IMR-90 (cell line): ENCODE results near the gene NPW. TPM values are rescaled to one million over a fixed set of nuclear protein-coding genes. Genes with fewer than 3 reads are reported as not detected.
A peak's percentile ranks its signal among the peaks of the same experiment; 100 is the strongest.

Experiments
- ATAC-seq: fragments of 200-7000 bp; cut with Tn5 transposase; 2 replicates; pipeline ENCODE4 v1.9.1; 2020; ENCODE audit warnings: low read depth, mild to moderate bottlenecking, moderate library complexity
- BruUV-seq: library from RNA; stranded (reverse); fragments of 400-500 nt; replicated peaks from 2 replicates; lab custom pipeline; 2021; lab: Mats Ljungman, UMichigan
- CTCF ChIA-PET: fragments of 300-600 bp; formaldehyde crosslinking; extraction: SDS; loops from one replicate; lab custom pipeline; 2021; ENCODE audit warnings: antibody characterized with exemption; lab: Yijun Ruan, JAX
- POLR2A ChIA-PET: fragments of 300-600 bp; sonication (Branson Sonifier 250); formaldehyde crosslinking; loops from one replicate; lab custom pipeline; 2022; ENCODE audit warnings: antibody characterized with exemption; ENCODE audit not compliant: unreplicated experiment; lab: Charles Lee
- DNase-seq: peaks from one replicate; pipeline ENCODE4 v3.0.0; 2013
- H2AFZ ChIP-seq: replicated peaks from 2 replicates; pipeline ENCODE3; 2013; ENCODE audit warnings: low read length, mild to moderate bottlenecking; ENCODE audit not compliant: poor library complexity
- H2AK5ac ChIP-seq: 2 replicates; pipeline ENCODE4 v1.6.1; 2013; ENCODE audit warnings: low read depth, low read length, inconsistent platforms
- H2AK9ac ChIP-seq: replicated peaks from 2 replicates; pipeline ENCODE3; 2013; ENCODE audit warnings: mild to moderate bottlenecking, low read depth, low read length, moderate library complexity; ENCODE audit not compliant: poor library complexity
- H2BK120ac ChIP-seq: 2 replicates; pipeline ENCODE4 v1.6.1; 2013; ENCODE audit warnings: low read depth, low read length, inconsistent platforms
- H2BK15ac ChIP-seq: 3 replicates; pipeline ENCODE4 v1.6.1; 2013; ENCODE audit warnings: low read depth, low read length, inconsistent platforms
- H2BK20ac ChIP-seq: 2 replicates; pipeline ENCODE4 v1.6.1; 2013; ENCODE audit warnings: low read depth, mild to moderate bottlenecking, inconsistent platforms, low read length, moderate library complexity
- H2BK5ac ChIP-seq: 2 replicates; pipeline ENCODE4 v1.6.1; 2013; ENCODE audit warnings: mild to moderate bottlenecking, low read depth, low read length, inconsistent platforms; ENCODE audit not compliant: poor library complexity, severe bottlenecking
- H3K14ac ChIP-seq: replicated peaks from 2 replicates; pipeline ENCODE4 v1.6.1; 2013; ENCODE audit warnings: low read depth, low read length, inconsistent platforms
- H3K18ac ChIP-seq: 2 replicates; pipeline ENCODE4 v1.6.1; 2013; ENCODE audit warnings: low read depth, low read length, control low read depth
- H3K23ac ChIP-seq: 2 replicates; pipeline ENCODE4 v1.6.1; 2013; ENCODE audit warnings: low read depth, low read length, inconsistent platforms
- H3K27ac ChIP-seq: 2 replicates; pipeline ENCODE4 v1.5.1; 2013; ENCODE audit warnings: mild to moderate bottlenecking, control low read depth, low read length; ENCODE audit not compliant: insufficient read depth
- H3K27me3 ChIP-seq: 2 replicates; pipeline ENCODE4 v1.6.1; 2013; ENCODE audit warnings: low read length; ENCODE audit not compliant: control insufficient read depth, insufficient read depth
- H3K36me3 ChIP-seq: 2 replicates; pipeline ENCODE4 v1.6.1; 2013; ENCODE audit warnings: low read length, mixed read lengths; ENCODE audit not compliant: control insufficient read depth, insufficient read depth
- H3K4ac ChIP-seq: 2 replicates; pipeline ENCODE4 v1.6.1; 2013; ENCODE audit warnings: low read depth, low read length, inconsistent platforms
- H3K4me1 ChIP-seq: 2 replicates; pipeline ENCODE4 v1.6.1; 2013; ENCODE audit warnings: low read length, mixed read lengths; ENCODE audit not compliant: control insufficient read depth, insufficient read depth
- H3K4me2 ChIP-seq: 2 replicates; pipeline ENCODE4 v1.6.1; 2013; ENCODE audit warnings: low read depth, mild to moderate bottlenecking, control low read depth, low read length, moderate library complexity
- H3K4me3 ChIP-seq: 2 replicates; pipeline ENCODE4 v1.5.1; 2013; ENCODE audit warnings: low read depth, mild to moderate bottlenecking, control low read depth, low read length, moderate library complexity; ENCODE audit not compliant: insufficient read depth
- H3K56ac ChIP-seq: 2 replicates; pipeline ENCODE4 v1.6.1; 2013; ENCODE audit warnings: low read length, inconsistent platforms; ENCODE audit not compliant: insufficient read depth; ENCODE audit errors: extremely low read depth
- H3K79me1 ChIP-seq, 2 experiments: 2 replicates each; pipeline ENCODE4 v1.6.1; 2013; ENCODE audit warnings: low read length in 2 of 2, inconsistent platforms in 1 of 2, low read depth in 1 of 2
- H3K9ac ChIP-seq: 2 replicates; pipeline ENCODE4 v1.6.1; 2013; ENCODE audit warnings: low read depth, low read length, control low read depth
- H3K9me1 ChIP-seq: 2 replicates; pipeline ENCODE4 v1.6.1; 2013; ENCODE audit warnings: low read length, inconsistent platforms; ENCODE audit not compliant: insufficient read depth
- H3K9me3 ChIP-seq: 2 replicates; pipeline ENCODE4 v1.6.1; 2013; ENCODE audit warnings: low read length; ENCODE audit not compliant: control insufficient read depth, insufficient read depth
- H4K20me1 ChIP-seq: 2 replicates; pipeline ENCODE4 v1.6.1; 2013; ENCODE audit warnings: low read length, inconsistent platforms; ENCODE audit not compliant: insufficient read depth
- H4K5ac ChIP-seq: 2 replicates; pipeline ENCODE4 v1.6.1; 2013; ENCODE audit warnings: mild to moderate bottlenecking, low read depth, low read length, control low read depth
- H4K8ac ChIP-seq, 2 experiments: 2 replicates each; pipeline ENCODE4 v1.6.1; 2013; ENCODE audit warnings: low read depth in 2 of 2, low read length in 2 of 2, control low read depth in 1 of 2, inconsistent platforms in 1 of 2
- H4K91ac ChIP-seq: 2 replicates; pipeline ENCODE4 v1.6.1; 2013; ENCODE audit warnings: low read depth, low read length, inconsistent platforms; ENCODE audit not compliant: insufficient read depth
- CHD1 ChIP-seq: IDR thresholded peaks from 2 replicates; pipeline ENCODE4 v1.6.1; 2012; ENCODE audit warnings: low read depth, low read length, improper control_type of control experiment
- CTCF ChIP-seq: conservative IDR thresholded peaks from 2 replicates; pipeline ENCODE4 v1.5.1; 2012; ENCODE audit warnings: mild to moderate bottlenecking, low read depth, low read length, improper control_type of control experiment
- MAFK ChIP-seq: IDR thresholded peaks from 2 replicates; pipeline ENCODE4 v1.6.1; 2012; ENCODE audit warnings: low read depth, low read length, improper control_type of control experiment
- MXI1 ChIP-seq: IDR thresholded peaks from 2 replicates; pipeline ENCODE4 v1.6.1; 2012; ENCODE audit warnings: low read depth, mild to moderate bottlenecking, low read length, moderate library complexity, borderline replicate concordance
- POLR2A ChIP-seq: IDR thresholded peaks from 2 replicates; pipeline ENCODE4 v1.6.1; 2012; ENCODE audit warnings: mild to moderate bottlenecking, low read depth, low read length
- RAD21 ChIP-seq: IDR thresholded peaks from 2 replicates; pipeline ENCODE4 v1.6.1; 2012; ENCODE audit warnings: low read length, improper control_type of control experiment
- RCOR1 ChIP-seq: IDR thresholded peaks from 2 replicates; pipeline ENCODE4 v1.6.1; 2012; ENCODE audit warnings: mild to moderate bottlenecking, low read length, improper control_type of control experiment; ENCODE audit not compliant: insufficient replicate concordance
- WGBS, 2 experiments: methylation state at CpG; one replicate each; pipeline versions ENCODE4 v1.1.5 to v1.1.7; 2013; ENCODE audit warnings: missing lambda C conversion rate in 2 of 2; ENCODE audit not compliant: insufficient read length in 1 of 2; ENCODE audit errors: extremely low coverage in 2 of 2; 5-methylcytosine and 5-hydroxymethylcytosine counted together
- dilution Hi-C: fragments of 300-500 bp; cut with HindIII; formaldehyde crosslinking; loops from one replicate; pipeline ENCODE4 v1.14.3; 2018; ENCODE audit warnings: low sequenced_read_pairs; ENCODE audit not compliant: unreplicated experiment
- in situ Hi-C: fragments of 300-500 bp; cut with MboI; formaldehyde crosslinking; loops from 3 replicates; pipeline ENCODE4 v1.14.3; 2019; ENCODE audit warnings: low sequenced_read_pairs, inconsistent platforms, mixed read lengths
- intact Hi-C: fragments of 100-400 bp; cut with micrococcal nuclease; formaldehyde crosslinking; loops from 2 replicates; pipeline ENCODE4 v1.10.0; 2022
- polyA plus RNA-seq, 3 experiments: library from polyadenylated mRNA; depleted of rRNA; stranded (reverse); fragments of >200 nt; gene quantifications; 2 replicates each; pipeline ENCODE4 v1.2.3, GENCODE V29; 2012; ENCODE audit warnings: low replicate concordance in 1 of 3
- total RNA-seq: library from RNA; depleted of rRNA; stranded (reverse); fragments of >200 nt; gene quantifications from 2 replicates; pipeline ENCODE4 v1.2.3, GENCODE V29; 2012
- TF ChIP-seq, protein P1 (sequence below): fragments of 150-350 bp; IDR thresholded peaks from 2 replicates; pipeline ENCODE4 v1.6.1; 2016; ENCODE audit warnings: low read depth, mild to moderate bottlenecking, low read length, moderate library complexity, borderline replicate concordance

Gene NPW
- total and polyA plus RNA-seq, 2 of the 4 experiments (the other 2 are of a cell fraction) = 0.18 to 2.0 TPM

- Histone ChIP-seq H2BK15ac (no peak overlapping the region; the same call in 2 of the 3 replicates), H3K9ac (no peak overlapping the region), H4K8ac (peak overlapping the region in 1 of 2 experiments; percentile 42; a peak in 3 of 4 replicates), H3K23ac (peak overlapping the region; percentile 45; the same call in 1 of the 2 replicates), H4K5ac (no peak overlapping the region; the same call in 1 of the 2 replicates), H3K9me3 (no peaks in the 10 kb centered on the region), H3K79me1 (peaks cover 21 to 46% of the 10 kb centered on the region in 2 experiments), H3K9me1 (peaks cover 10% of the 10 kb centered on the region), H3K18ac (no peak overlapping the region), H3K56ac (no peak overlapping the region), H3K14ac (no peak overlapping the region; the same call in none of the 2 replicates), H2AFZ (no peak overlapping the region), H3K27ac (peak overlapping the region; percentile 33), H2BK20ac (no peak overlapping the region), H2AK9ac (peak overlapping the region; percentile 23), H2BK5ac (peak overlapping the region; percentile 60), H4K20me1 (no peaks in the 10 kb centered on the region; the same call in none of the 2 replicates), H3K36me3 (peaks cover 11% of the 10 kb centered on the region; the same call in 1 of the 2 replicates), H3K4me1 (peaks cover 13% of the 10 kb centered on the region), H3K4ac (peak overlapping the region; percentile 80), H2AK5ac (peak overlapping the region; percentile 92), H3K4me3 (no peak overlapping the region), H3K4me2 (no peak overlapping the region), H4K91ac (peak overlapping the region; percentile 63), H2BK120ac (peak overlapping the region; percentile 47; the same call in 1 of the 2 replicates), H3K27me3 (no peaks in the 10 kb centered on the region)
- dilution Hi-C loops (no loop called here), in situ Hi-C loops (no loop called here), intact Hi-C loops (no loop called here)
- DNase-seq (no peak), ATAC-seq (no peak)
- BruUV-seq = no TSS peak
- CTCF ChIA-PET = no interaction called here
- 93% methylated on average over 3 of the region's 21 CpGs; no CpG with 5 or more reads in 1 of the 2 experiments for WGBS, 2 experiments
- TF ChIP-seq CTCF = no peak
- TF ChIP-seq RCOR1 = no peak
- no peak for TF ChIP-seq RAD21
- TF ChIP-seq MAFK = no peak
- no peak for TF ChIP-seq POLR2A
- no peak for TF ChIP-seq MXI1
- TF ChIP-seq, protein P1, sequence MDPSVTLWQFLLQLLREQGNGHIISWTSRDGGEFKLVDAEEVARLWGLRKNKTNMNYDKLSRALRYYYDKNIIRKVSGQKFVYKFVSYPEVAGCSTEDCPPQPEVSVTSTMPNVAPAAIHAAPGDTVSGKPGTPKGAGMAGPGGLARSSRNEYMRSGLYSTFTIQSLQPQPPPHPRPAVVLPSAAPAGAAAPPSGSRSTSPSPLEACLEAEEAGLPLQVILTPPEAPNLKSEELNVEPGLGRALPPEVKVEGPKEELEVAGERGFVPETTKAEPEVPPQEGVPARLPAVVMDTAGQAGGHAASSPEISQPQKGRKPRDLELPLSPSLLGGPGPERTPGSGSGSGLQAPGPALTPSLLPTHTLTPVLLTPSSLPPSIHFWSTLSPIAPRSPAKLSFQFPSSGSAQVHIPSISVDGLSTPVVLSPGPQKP = no peak
- no peak for TF ChIP-seq CHD1
- POLR2A ChIA-PET = no interaction called here
These were observed 26.6 kb downstream of the NPW start for GRCh38 chr16:2045965-2046892.
